Adipocyte (in vitro differentiated cells): ENCODE measurements around the gene SCAP.

Experiments used
- DNase-seq: peaks from one replicate; pipeline ENCODE4 v3.0.0-alpha.2; 2015; ENCODE audit warnings: low read depth
- H3K27me3 ChIP-seq: replicated peaks from 2 replicates; pipeline ENCODE4 v1.7.0; 2013; ENCODE audit warnings: mild to moderate bottlenecking, low read length, moderate library complexity; ENCODE audit not compliant: control insufficient read depth, insufficient read depth
- H3K36me3 ChIP-seq: 2 replicates; pipeline ENCODE4 v1.7.0; 2013; ENCODE audit warnings: low read length, mild to moderate bottlenecking, moderate library complexity; ENCODE audit not compliant: control insufficient read depth, insufficient read depth, severe bottlenecking
- H3K4me1 ChIP-seq: 2 replicates; pipeline ENCODE4 v1.7.0; 2013; ENCODE audit warnings: mild to moderate bottlenecking, low read length, moderate library complexity; ENCODE audit not compliant: control insufficient read depth, insufficient read depth
- H3K4me3 ChIP-seq: 2 replicates; pipeline ENCODE4 v1.7.0; 2013; ENCODE audit warnings: mild to moderate bottlenecking, low read length, moderate library complexity
- H3K9ac ChIP-seq: 2 replicates; pipeline ENCODE4 v1.7.0; 2013; ENCODE audit warnings: mild to moderate bottlenecking, low read length, moderate library complexity
- H3K9me3 ChIP-seq: 2 replicates; pipeline ENCODE4 v1.7.0; 2013; ENCODE audit warnings: mild to moderate bottlenecking, low read length, moderate library complexity; ENCODE audit not compliant: control insufficient read depth

Gene SCAP

DNA sequence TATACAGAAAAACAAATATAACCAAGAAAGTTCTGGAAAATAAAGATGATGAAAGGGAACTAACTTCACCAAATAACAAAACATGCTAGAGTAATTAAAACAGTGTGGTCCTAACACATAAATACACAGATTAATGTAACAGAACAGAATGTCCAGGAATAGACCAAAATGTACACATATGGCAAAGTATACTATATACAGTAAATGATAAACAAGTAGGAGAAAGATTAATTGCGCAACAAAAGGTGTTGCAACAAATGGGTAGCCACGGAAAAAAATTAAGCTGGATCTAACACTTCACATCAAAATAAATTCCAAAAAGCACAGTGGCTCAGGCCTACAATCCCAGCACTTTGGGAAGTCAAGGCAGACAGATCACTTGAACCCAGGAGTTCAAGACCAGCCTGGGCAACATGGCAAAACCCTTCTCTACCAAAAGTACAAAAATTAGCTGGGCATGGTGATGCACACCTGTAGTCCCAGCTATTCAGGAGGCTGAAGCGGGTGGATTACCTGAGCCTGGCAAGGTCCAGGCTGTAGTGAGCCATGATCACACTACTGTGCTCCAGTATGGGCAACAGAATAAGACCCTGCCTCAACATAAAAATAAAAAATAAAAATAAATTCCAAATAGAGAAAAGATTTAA lies 19.8 kb downstream of the SCAP start:
- peaks cover 16% of the 10 kb centered on the region for H3K4me1 ChIP-seq
- H3K9ac ChIP-seq, result peak overlapping the region; percentile 61
- no peak overlapping the region for H3K4me3 ChIP-seq
- H3K36me3 ChIP-seq, result no peaks in the 10 kb centered on the region
- H3K9me3 ChIP-seq, result no peaks in the 10 kb centered on the region
- peak; percentile 81 for DNase-seq
- no peaks in the 10 kb centered on the region for H3K27me3 ChIP-seq

DNA sequence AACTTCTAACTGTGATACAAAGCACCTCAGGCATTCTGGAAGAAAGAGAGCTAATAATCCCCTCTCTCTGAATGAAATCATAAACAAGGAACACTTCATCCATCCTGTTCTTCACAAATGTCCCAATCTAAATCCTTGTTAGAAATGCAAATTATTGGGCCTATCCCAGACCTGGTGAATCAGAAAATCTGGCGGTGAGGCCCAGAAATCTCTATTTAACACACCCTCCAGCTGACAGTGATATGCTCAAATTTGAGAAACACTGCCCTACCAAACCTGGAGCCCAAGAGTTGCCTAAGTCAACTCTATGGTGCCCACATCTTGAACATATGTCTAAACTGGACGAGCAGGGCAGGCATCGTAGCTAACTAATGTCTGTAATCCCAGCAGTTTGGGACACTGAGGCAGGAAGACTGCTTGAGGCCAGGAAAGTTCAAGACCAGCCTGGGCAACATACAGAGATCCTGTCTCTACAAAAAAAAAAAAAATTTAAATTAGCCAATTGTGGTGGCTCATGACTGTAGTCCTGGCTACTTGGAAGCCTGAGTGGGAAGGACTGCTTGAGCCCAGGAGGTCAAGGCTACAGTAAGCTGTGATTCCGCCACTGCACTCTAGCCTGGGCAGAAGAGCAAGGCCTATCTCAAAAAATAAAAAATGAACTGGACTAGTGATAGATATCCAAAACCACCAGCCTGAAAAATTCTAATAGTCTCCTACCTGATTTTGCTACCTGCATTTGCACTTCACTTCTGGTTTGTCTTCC lies 23.1 kb downstream of the SCAP start:
- H3K36me3 ChIP-seq, result no peaks in the 10 kb centered on the region
- H3K9me3 ChIP-seq, result no peaks in the 10 kb centered on the region
- H3K9ac ChIP-seq, result no peak overlapping the region
- DNase-seq, result no peak
- H3K4me3 ChIP-seq, result no peak overlapping the region
- peaks cover 16% of the 10 kb centered on the region for H3K4me1 ChIP-seq
- no peaks in the 10 kb centered on the region for H3K27me3 ChIP-seq

DNA sequence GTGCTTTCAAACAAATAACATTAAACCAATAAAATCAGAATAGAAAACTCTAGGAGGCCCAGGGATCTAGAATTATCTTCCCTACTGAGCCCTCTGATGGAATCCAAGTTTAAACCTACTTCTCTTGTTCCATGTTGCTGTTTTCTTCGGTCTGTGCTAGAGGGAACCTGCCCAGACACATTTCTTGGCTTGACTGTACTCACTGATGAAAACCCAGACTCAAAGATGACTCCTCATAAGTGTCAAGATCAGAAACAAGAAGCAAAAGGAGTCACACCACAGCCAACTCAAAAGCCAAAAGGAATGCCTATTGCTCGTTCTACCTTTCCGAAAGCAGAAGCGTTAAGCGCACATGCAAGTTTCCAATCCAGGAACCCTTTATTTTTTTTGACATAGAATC lies 31.6 kb downstream of the SCAP start:
- Histone ChIP-seq H3K4me1 (peaks cover 23% of the 10 kb centered on the region), H3K4me3 (no peak overlapping the region), H3K9ac (no peak overlapping the region), H3K36me3 (peaks cover 9% of the 10 kb centered on the region), H3K27me3 (no peaks in the 10 kb centered on the region), H3K9me3 (no peaks in the 10 kb centered on the region)
- DNase-seq, result peak; percentile 11

DNA sequence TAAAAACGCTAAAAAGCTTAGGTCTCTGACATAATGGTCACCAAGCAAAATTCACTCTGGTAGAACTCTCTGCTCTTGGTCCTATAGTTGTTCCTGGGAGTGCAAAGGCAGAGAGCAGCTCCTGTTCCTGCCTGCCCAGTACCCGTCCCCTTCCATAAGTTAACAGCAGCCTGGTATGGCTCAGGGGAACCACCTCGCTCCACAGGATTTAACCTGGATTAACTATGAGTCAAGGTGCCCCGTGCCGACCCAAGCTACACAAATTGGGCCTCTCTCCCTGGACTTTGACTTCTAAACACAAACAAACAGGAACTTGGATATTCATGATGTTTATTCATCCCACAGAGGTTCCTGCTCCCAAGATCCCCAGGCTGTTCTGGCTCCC lies 32.1 kb downstream of the SCAP start:
- peaks cover 12% of the 10 kb centered on the region for H3K36me3 ChIP-seq
- peaks cover 23% of the 10 kb centered on the region for H3K4me1 ChIP-seq
- DNase-seq, result peak; percentile 33
- H3K4me3 ChIP-seq, result peak overlapping the region; percentile 8
- peak overlapping the region; percentile 48 for H3K9ac ChIP-seq
- H3K9me3 ChIP-seq, result no peaks in the 10 kb centered on the region
- no peaks in the 10 kb centered on the region for H3K27me3 ChIP-seq

DNA sequence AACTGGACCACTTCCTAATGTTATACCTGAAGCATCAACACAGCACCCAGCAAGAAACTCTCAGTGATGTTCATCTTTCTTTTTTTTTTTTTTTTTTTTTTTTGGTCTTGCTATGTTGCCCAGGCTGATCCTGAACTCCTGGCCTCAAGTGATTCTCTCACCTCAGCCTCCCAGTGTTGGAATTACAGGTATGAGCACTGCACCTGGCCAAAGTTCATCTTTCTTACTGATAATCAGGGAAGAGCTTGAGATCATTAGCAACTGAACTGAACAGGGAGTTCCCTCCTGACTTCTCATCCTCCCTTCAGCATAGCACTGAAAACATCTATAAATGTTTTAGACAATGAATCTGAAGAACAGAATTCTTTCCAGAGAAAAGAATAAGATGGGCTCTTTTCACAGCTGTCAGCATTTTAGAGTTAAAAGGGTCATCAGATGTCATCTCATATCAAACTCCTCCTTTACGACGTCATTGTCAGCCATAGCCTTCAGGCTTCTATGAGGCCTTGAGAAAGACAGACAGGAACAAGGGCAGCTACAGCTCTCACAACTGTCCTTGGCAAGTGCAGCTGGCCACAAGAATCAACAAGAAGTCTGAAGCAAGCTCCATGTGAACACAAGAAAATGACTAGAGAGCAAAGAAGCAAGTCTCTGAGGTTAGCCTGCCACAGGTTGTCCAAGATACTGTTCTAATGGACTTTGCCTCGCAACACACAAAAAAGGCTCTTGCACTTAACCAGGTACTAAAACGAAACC lies 33.8 kb downstream of the SCAP start:
- Histone ChIP-seq H3K4me3 (no peak overlapping the region), H3K36me3 (peaks cover 20% of the 10 kb centered on the region), H3K9me3 (no peaks in the 10 kb centered on the region), H3K9ac (no peak overlapping the region), H3K4me1 (peaks cover 23% of the 10 kb centered on the region), H3K27me3 (no peaks in the 10 kb centered on the region)
- no peak for DNase-seq

DNA sequence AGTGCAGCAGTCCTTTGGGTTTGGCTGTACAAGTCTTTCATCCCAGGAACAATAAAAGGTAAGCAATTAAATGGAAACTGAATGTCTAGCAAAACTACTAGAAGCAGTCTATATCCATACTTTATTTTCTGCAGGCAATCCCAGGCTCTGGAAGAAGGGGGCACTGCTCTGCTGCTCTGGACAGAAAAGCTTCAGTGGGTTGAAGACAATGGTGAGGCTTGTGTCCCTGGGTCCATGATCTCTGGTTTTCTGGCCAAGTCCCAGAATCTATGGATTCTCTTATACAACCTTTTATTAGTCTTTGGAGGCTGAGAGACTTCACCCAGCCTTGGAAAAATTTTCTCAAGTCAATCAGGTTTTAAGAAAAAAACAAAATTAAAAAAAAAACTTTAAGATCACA lies 35.6 kb downstream of the SCAP start:
- peak; percentile 15 for DNase-seq
- Histone ChIP-seq H3K9me3 (no peaks in the 10 kb centered on the region), H3K4me3 (no peak overlapping the region), H3K9ac (no peak overlapping the region), H3K27me3 (no peaks in the 10 kb centered on the region), H3K4me1 (peaks cover 23% of the 10 kb centered on the region), H3K36me3 (peaks cover 24% of the 10 kb centered on the region)

DNA sequence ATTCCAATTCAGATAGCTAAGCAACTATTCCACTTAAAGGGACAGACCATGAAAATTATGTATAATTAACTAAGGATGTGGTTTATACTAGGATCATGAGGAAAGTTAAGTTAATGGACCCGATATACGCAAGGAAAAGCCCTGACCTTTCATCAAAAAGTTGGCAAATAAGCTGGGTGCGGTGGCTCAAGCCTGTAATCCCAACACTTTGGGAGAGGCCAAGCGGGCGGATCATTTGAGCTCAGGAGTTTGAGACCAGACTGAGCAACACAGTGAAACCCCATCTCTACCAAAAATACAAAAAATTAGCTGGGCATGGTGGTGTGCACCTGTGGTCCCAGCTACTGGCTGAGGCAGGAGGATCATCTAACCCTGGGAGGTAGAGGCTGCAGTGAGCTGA lies 39.6 kb downstream of the SCAP start:
- H3K36me3 ChIP-seq, result peaks cover 53% of the 10 kb centered on the region
- no peaks in the 10 kb centered on the region for H3K27me3 ChIP-seq
- DNase-seq, result no peak
- H3K9ac ChIP-seq, result no peak overlapping the region
- no peak overlapping the region for H3K4me3 ChIP-seq
- H3K4me1 ChIP-seq, result no peaks in the 10 kb centered on the region
- no peaks in the 10 kb centered on the region for H3K9me3 ChIP-seq

DNA sequence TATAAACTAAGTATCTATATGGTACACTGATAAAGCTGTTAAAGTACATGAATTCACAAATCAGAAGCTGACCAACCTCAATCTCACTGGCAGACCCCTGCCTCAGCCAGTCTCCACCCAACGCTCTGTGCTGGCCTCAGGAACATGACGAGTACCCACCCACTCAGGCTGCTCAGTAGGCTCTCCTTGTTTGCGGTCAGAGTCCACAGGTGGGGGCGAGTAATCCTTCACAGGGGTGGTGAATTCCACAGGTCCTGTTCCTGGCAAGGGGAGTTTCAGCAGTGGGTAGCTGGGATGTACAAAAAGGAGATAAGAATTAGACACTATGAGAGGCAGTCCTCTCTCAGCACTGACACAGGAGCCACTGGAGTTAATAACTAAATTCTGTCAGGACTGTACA lies 40.9 kb downstream of the SCAP start:
- no peak for DNase-seq
- peaks cover 64% of the 10 kb centered on the region for H3K36me3 ChIP-seq
- H3K9ac ChIP-seq, result no peak overlapping the region

DNA sequence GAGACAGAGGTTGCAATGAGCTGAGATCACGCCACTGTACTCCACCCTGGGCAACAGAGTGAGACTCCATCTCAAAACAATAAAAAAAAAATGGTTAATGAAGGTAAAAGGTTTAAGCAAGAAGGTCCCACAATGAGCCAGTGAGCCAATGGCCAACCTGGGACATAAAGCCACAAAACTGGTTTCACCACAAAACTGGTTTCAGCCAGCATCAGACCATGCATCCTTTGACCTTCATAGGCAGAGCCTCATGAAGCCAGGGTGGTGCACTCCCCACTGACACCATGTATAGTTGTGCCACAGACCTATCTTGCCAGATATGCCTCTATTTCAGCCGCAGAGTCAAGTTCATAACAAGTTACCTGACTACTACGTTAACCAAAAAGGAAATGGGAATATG lies 41.9 kb downstream of the SCAP start:
- no peaks in the 10 kb centered on the region for H3K4me1 ChIP-seq
- DNase-seq, result no peak
- no peaks in the 10 kb centered on the region for H3K27me3 ChIP-seq
- H3K36me3 ChIP-seq, result peaks cover 58% of the 10 kb centered on the region
- no peak overlapping the region for H3K9ac ChIP-seq
- no peak overlapping the region for H3K4me3 ChIP-seq
- H3K9me3 ChIP-seq, result no peaks in the 10 kb centered on the region

More for the DNA sequence above, 40.9 kb downstream of the SCAP start:
- H3K4me1 ChIP-seq, result no peaks in the 10 kb centered on the region
- H3K4me3 ChIP-seq, result no peak overlapping the region
- no peaks in the 10 kb centered on the region for H3K27me3 ChIP-seq
- no peaks in the 10 kb centered on the region for H3K9me3 ChIP-seq

DNA sequence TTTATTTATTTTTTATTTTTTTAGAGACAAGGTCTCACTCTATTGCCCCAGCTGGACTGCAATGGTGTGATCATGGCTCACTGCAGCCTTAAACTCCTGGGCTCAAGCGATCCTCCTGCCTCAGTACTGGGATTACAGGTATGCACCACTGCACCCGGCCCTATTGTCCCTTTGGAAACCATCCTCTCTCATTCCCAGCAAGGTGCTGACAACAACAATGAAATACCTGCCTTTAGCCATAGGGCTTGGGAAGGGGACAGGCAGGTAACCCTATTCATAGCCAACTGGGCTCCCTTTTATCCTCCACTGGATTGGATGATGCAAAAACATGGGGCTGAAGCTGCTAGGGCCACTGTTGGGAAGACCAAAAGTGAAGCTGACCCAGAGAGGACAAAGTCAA lies 43.1 kb downstream of the SCAP start:
- Histone ChIP-seq H3K9me3 (no peaks in the 10 kb centered on the region), H3K27me3 (no peaks in the 10 kb centered on the region), H3K4me3 (no peak overlapping the region), H3K36me3 (peaks cover 59% of the 10 kb centered on the region), H3K9ac (no peak overlapping the region), H3K4me1 (no peaks in the 10 kb centered on the region)
- DNase-seq, result no peak

DNA sequence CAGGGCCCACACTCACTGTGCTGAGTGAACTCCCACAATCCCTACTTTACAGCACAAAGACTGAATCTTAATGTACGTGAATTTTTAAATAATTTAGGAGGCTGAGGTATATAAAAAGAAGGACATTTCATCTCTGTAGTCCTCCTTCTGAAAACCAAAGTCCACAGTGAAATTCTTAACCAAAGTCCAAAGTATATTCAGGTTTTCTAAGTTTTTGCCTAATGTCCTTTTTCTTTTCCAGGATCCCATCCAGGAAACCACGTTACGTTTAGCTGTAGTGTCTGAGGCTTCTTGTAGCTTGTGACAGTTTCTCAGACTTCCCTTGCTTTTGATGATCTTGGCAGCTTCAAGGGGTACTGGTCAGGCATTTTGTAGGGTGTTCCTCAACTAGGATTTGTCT lies 44.5 kb downstream of the SCAP start:
- Histone ChIP-seq H3K36me3 (peaks cover 62% of the 10 kb centered on the region), H3K27me3 (no peaks in the 10 kb centered on the region), H3K4me3 (no peak overlapping the region), H3K9ac (no peak overlapping the region), H3K9me3 (no peaks in the 10 kb centered on the region), H3K4me1 (no peaks in the 10 kb centered on the region)
- no peak for DNase-seq
